H9 (cell line): ENCODE results near the gene PDXP. TPM values are rescaled to one million over a fixed set of nuclear protein-coding genes. Genes with fewer than 3 reads are reported as not detected.

Experiments
- DNase-seq: peaks from one replicate; pipeline ENCODE4 v3.0.0-alpha.2; 2017
- H2AFZ ChIP-seq: one replicate; pipeline ENCODE4 v1.6.1; 2013; ENCODE audit warnings: mild to moderate bottlenecking, low read length, control low read depth, moderate library complexity
- H2AK5ac ChIP-seq: 2 replicates; pipeline ENCODE4 v1.6.1; 2013; ENCODE audit warnings: low read length, control low read depth, mixed read lengths; ENCODE audit not compliant: insufficient read length
- H2BK120ac ChIP-seq: one replicate; pipeline ENCODE4 v1.6.1; 2013; ENCODE audit warnings: low read depth, mild to moderate bottlenecking, low read length, control low read depth, inconsistent platforms; ENCODE audit not compliant: poor library complexity, severe bottlenecking
- H2BK12ac ChIP-seq: 2 replicates; pipeline ENCODE4 v1.6.1; 2013; ENCODE audit warnings: low read length, control low read depth, mixed read lengths, low read depth; ENCODE audit not compliant: insufficient read length
- H2BK15ac ChIP-seq: 2 replicates; pipeline ENCODE4 v1.6.1; 2013; ENCODE audit warnings: low read depth, low read length, control low read depth
- H2BK20ac ChIP-seq: one replicate; pipeline ENCODE4 v1.6.1; 2013; ENCODE audit warnings: low read depth, mild to moderate bottlenecking, low read length, control low read depth, inconsistent platforms; ENCODE audit not compliant: poor library complexity, severe bottlenecking
- H2BK5ac ChIP-seq: 2 replicates; pipeline ENCODE4 v1.6.1; 2013; ENCODE audit warnings: low read length, control low read depth, mixed read lengths; ENCODE audit not compliant: insufficient read length
- H3K14ac ChIP-seq: 2 replicates; pipeline ENCODE4 v1.6.1; 2013; ENCODE audit warnings: low read length, control low read depth; ENCODE audit not compliant: insufficient read depth
- H3K18ac ChIP-seq: 2 replicates; pipeline ENCODE4 v1.6.1; 2013; ENCODE audit warnings: low read depth, mild to moderate bottlenecking, mixed read lengths, low read length, control low read depth; ENCODE audit not compliant: insufficient read length
- H3K23ac ChIP-seq: 2 replicates; pipeline ENCODE4 v1.6.1; 2013; ENCODE audit warnings: low read length, control low read depth, mixed read lengths, low read depth; ENCODE audit not compliant: insufficient read length
- H3K23me2 ChIP-seq: 2 replicates; pipeline ENCODE4 v1.6.1; 2013; ENCODE audit warnings: low read depth, mild to moderate bottlenecking, mixed read lengths, low read length, control low read depth; ENCODE audit not compliant: insufficient read length, poor library complexity, severe bottlenecking
- H3K27ac ChIP-seq: 2 replicates; pipeline ENCODE4 v1.5.1; 2013; ENCODE audit warnings: low read length, control low read depth, mixed read lengths, low read depth; ENCODE audit not compliant: insufficient read length
- H3K27me3 ChIP-seq: 2 replicates; pipeline ENCODE4 v1.6.1; 2013; ENCODE audit warnings: low read length, control low read depth, inconsistent platforms; ENCODE audit not compliant: insufficient read depth
- H3K4ac ChIP-seq: 2 replicates; pipeline ENCODE4 v1.6.1; 2013; ENCODE audit warnings: low read depth, mild to moderate bottlenecking, control low read depth, inconsistent platforms, low read length, moderate library complexity
- H3K4me1 ChIP-seq: 2 replicates; pipeline ENCODE4 v1.6.1; 2013; ENCODE audit warnings: low read length, control low read depth, inconsistent platforms; ENCODE audit not compliant: insufficient read depth
- H3K4me2 ChIP-seq: 2 replicates; pipeline ENCODE4 v1.6.1; 2013; ENCODE audit warnings: low read length, control low read depth, mixed read lengths; ENCODE audit not compliant: insufficient read length, insufficient read depth
- H3K56ac ChIP-seq: 2 replicates; pipeline ENCODE4 v1.6.1; 2013; ENCODE audit warnings: low read depth, mild to moderate bottlenecking, mixed read lengths, low read length, control low read depth; ENCODE audit not compliant: insufficient read length
- H3K79me1 ChIP-seq: 2 replicates; pipeline ENCODE4 v1.6.1; 2013; ENCODE audit warnings: low read depth, mild to moderate bottlenecking, moderate library complexity, low read length, control low read depth, inconsistent platforms; ENCODE audit not compliant: insufficient read depth, poor library complexity, severe bottlenecking
- H3K79me2 ChIP-seq: 2 replicates; pipeline ENCODE4 v1.6.1; 2013; ENCODE audit warnings: low read length, control low read depth, inconsistent platforms; ENCODE audit not compliant: insufficient read depth
- H3K9ac ChIP-seq: 2 replicates; pipeline ENCODE4 v1.6.1; 2013; ENCODE audit warnings: low read length, control low read depth, mixed read lengths; ENCODE audit not compliant: insufficient read length; ENCODE audit errors: extremely low read depth
- H3K9me3 ChIP-seq: one replicate; pipeline ENCODE4 v1.6.1; 2013; ENCODE audit warnings: low read depth, low read length, inconsistent platforms; ENCODE audit not compliant: control insufficient read depth
- H3T11ph ChIP-seq: one replicate; pipeline ENCODE4 v1.6.1; 2013; ENCODE audit warnings: mild to moderate bottlenecking, low read length, control low read depth, inconsistent platforms
- H4K20me1 ChIP-seq: one replicate; pipeline ENCODE4 v1.6.1; 2013; ENCODE audit not compliant: control insufficient read depth, insufficient read length, insufficient read depth
- H4K5ac ChIP-seq: 2 replicates; pipeline ENCODE4 v1.6.1; 2013; ENCODE audit warnings: low read depth, mild to moderate bottlenecking, mixed read lengths, low read length, control low read depth; ENCODE audit not compliant: insufficient read length
- H4K8ac ChIP-seq: replicated peaks from 2 replicates; pipeline ENCODE4 v1.6.1; 2013; ENCODE audit warnings: low read length, control low read depth, mixed read lengths, low read depth; ENCODE audit not compliant: insufficient read length
- H4K91ac ChIP-seq: 2 replicates; pipeline ENCODE4 v1.6.1; 2013; ENCODE audit warnings: low read depth, mild to moderate bottlenecking, moderate library complexity, mixed read lengths, low read length, control low read depth; ENCODE audit not compliant: insufficient read length
- H3K27ac Mint-ChIP-seq, 3 experiments: 2 replicates in 2 of 3; 3 replicates in 1 of 3; pipeline ENCODE4 v1.8.0; 2020 to 2021; ENCODE audit warnings: mixed read lengths in 3 of 3, mild to moderate bottlenecking in 1 of 3, moderate library complexity in 1 of 3
- H3K27me3 Mint-ChIP-seq: 2 replicates; pipeline ENCODE4 v1.8.0; 2021; ENCODE audit warnings: low read depth, mild to moderate bottlenecking, moderate library complexity, mixed read lengths
- H3K36me3 Mint-ChIP-seq, 3 experiments: 2 replicates in 2 of 3; 3 replicates in 1 of 3; pipeline ENCODE4 v1.8.0; 2020 to 2021; ENCODE audit warnings: low read depth in 3 of 3, mixed read lengths in 3 of 3; ENCODE audit not compliant: insufficient read depth in 1 of 3
- H3K4me1 Mint-ChIP-seq, 2 experiments: 2 replicates each; pipeline ENCODE4 v1.8.0; 2020; ENCODE audit warnings: mixed read lengths in 2 of 2
- H3K4me3 Mint-ChIP-seq, 2 experiments: 2 replicates in 1 of 2; 3 replicates in 1 of 2; pipeline ENCODE4 v1.8.0; 2020 to 2021; ENCODE audit warnings: mild to moderate bottlenecking in 2 of 2, mixed read lengths in 2 of 2, moderate library complexity in 1 of 2
- H3K9me3 Mint-ChIP-seq, 2 experiments: 2 replicates in 1 of 2; 3 replicates in 1 of 2; pipeline ENCODE4 v1.8.0; 2020; ENCODE audit warnings: mild to moderate bottlenecking in 2 of 2, mixed read lengths in 2 of 2, moderate library complexity in 1 of 2
- CTCF ChIP-seq: fragments of 200-600 bp; sonication (generic); conservative IDR thresholded peaks from 3 replicates; pipeline ENCODE4 v1.8.0; 2021; ENCODE audit warnings: antibody characterized with exemption, mild to moderate bottlenecking
- WGBS: extraction: QIAGEN DNeasy Blood & Tissue Kit; methylation state at CpG from one replicate; pipeline ENCODE4 v1.1.7; 2013; ENCODE audit warnings: missing lambda C conversion rate, low lambda C conversion rate, mixed read lengths; ENCODE audit not compliant: insufficient read length; ENCODE audit errors: extremely low coverage; 5-methylcytosine and 5-hydroxymethylcytosine counted together
- total RNA-seq: library from RNA; stranded (reverse); gene quantifications from 2 replicates; pipeline ENCODE4 v1.2.1, GENCODE V29; 2021

The PDXP gene
- total RNA-seq, 1 experiment from 2014 or later = 41.0 TPM

GRCh38 chr22:37638391-37639069 lies 20.0 kb upstream of the PDXP start:
- Histone ChIP-seq H3K79me2 (no peaks in the 10 kb centered on the region), H2BK15ac (no peak overlapping the region), H3K27ac (no peak overlapping the region), H3T11ph (no peak overlapping the region), H3K9ac (no peak overlapping the region), H2BK120ac (no peak overlapping the region), H2AFZ (no peak overlapping the region), H3K27me3 (no peaks in the 10 kb centered on the region), H2BK12ac (no peak overlapping the region), H3K4me1 (peaks cover 5% of the 10 kb centered on the region; the same call in 1 of the 2 replicates), H3K4me2 (peak overlapping the region; percentile 82), H3K14ac (no peak overlapping the region), H4K8ac (no peak overlapping the region), H2AK5ac (no peak overlapping the region), H4K20me1 (no peaks in the 10 kb centered on the region), H3K79me1 (no peaks in the 10 kb centered on the region), H3K4ac (no peak overlapping the region), H2BK5ac (no peak overlapping the region), H3K23me2 (peaks cover 8% of the 10 kb centered on the region), H3K9me3 (no peaks in the 10 kb centered on the region), H4K91ac (no peak overlapping the region), H3K56ac (no peak overlapping the region), H2BK20ac (no peak overlapping the region), H3K18ac (no peak overlapping the region), H4K5ac (no peak overlapping the region), H3K23ac (no peak overlapping the region)
- Mint-ChIP-seq H3K4me3 (peak overlapping the region; percentile 76 to 91), H3K27me3 (no peaks in the 10 kb centered on the region; the same call in 1 of the 2 replicates), H3K4me1 (peaks cover 33 to 38% of the 10 kb centered on the region in 2 experiments), H3K9me3 (no peaks in the 10 kb centered on the region), H3K36me3 (peaks cover 2 to 13% (median 6%) of the 10 kb centered on the region in 3 experiments), H3K27ac (peak overlapping the region in 1 of 3 experiments; percentile 70; a peak in 1 of 7 replicates)
- DNase-seq = peak; percentile 45
- WGBS = no CpG with 5 or more reads among the region's 11 CpGs
- TF ChIP-seq CTCF = no peak
